NCI-H2171 (cell line): ENCODE results near the gene HOXB7.

ENCODE experiments used
- DNase-seq: peaks from one replicate; lab custom pipeline; 2025; lab: John Stamatoyannopoulos, UW

The HOXB7 gene

DNA sequence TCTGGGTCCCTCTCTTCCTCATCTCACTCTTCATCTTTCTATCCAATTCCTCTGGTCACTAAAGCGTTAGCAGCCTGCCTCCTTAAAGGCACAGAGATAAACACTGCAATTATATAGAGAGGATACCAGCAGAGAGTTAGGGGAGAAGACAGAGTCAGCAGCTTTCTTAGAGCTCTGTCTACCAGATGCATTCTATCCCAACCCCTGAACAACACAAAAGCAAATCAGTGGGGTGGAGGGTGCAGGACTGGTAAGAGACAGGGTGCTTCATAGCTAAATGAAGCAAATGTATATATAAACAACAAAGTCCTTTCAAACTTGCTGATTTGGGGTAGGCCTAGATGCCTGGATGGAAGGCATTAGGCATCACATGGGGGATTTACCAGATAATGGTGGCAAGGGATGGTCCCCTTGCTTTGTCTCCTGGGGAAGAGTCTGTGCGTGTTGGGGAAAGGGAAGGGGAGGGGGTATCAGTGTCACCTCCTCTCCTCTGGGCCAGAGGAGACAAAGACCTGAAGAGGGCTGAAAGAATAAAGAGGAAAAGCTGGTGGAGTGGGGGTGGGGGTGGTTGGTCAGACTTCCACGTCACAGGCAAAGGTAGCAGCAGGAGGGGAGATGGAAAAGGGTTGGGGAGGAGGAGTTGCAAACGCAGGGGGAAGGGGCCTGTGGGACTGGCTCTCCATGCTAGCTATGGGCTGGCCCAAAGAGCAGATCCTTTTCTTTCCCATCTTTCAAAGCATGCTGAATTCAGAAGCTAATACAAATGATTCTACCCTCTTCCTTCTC, 44.7 kb downstream of the HOXB7 start:
- no peak for DNase-seq

DNA sequence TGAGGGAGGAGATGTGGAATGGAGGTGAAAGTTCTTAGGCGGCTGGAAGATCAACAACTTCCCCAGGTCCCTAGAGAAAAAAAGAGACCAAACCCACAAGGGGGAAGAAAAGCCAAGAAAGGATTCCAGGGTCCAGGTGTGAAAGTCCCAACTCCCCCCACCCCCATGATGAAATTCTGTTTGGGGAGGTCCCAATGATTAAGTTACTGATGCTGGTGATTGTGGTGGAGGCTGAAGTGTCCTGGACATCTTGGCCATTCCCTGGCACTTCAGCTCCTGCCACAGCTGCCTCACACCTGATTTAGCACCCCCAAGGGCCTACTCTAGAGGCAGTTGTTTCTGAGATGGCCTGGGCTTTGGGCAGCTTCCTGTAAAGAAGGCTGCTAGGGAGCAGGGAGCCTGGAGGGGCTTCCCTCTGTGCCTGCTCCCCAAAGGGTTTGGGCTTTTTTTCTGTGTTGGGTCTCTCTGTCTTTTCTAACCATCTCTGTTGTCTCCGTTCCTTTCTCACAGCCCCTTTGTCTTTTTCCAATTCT, 45.7 kb downstream of the HOXB7 start:
- DNase-seq, result no peak

DNA sequence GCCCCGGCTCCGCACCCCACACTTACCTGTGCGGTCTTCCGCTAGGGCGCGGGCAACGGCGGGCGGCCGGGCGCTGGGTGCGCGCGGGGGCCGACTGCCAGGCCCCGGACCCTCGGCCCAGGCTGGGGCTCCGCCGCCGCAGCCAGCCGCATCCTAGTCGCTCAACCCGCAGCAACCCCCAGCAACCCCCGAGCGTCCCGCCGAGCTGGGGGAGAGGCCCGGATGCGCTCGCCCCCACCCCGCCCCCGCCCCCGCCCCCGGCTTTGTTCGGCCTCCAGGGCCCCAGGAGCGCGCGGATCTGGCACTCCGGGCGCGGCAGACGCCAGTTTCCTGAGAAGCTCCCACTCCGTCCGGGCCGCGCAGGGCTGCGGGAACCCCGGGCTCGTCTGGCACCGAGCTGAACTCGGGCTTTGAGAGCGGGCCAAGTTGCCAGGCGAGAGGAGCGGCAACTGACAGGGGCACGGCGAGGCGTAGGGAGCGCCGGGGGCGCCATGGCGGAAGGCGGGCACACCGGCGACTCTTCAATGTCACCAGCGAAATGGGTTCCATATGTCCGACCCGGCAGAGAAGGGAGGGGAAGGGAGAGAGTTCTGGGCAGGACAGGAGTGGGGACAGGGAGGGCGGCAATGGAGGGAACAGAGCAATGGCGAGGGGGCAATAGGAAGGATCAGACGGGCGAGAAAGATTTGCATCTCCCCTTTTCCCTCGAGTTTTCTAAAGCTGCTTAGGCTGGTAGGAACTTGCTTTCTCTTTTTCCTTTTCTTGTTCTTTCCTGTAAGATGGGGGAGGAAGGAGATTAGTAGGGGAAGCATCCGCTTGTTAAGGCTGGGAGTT, 46.4 kb downstream of the HOXB7 start:
- DNase-seq, result no peak

DNA sequence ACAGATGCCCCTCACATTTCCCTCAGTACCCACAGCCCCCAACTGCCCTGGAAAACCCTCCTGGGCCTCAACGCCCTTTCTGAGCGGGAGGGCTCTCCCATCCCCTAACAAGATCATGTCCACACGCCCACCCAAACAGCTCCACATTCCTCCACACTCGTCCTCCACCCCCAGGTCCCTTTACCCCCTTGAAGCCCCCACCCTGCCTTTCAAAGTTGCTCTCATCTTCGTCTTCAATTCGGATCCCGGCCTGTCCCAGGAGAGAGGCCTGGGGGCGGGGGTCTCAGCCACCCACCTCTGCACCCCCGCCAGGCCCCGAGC, 47.0 kb downstream of the HOXB7 start:
- DNase-seq, result no peak

DNA sequence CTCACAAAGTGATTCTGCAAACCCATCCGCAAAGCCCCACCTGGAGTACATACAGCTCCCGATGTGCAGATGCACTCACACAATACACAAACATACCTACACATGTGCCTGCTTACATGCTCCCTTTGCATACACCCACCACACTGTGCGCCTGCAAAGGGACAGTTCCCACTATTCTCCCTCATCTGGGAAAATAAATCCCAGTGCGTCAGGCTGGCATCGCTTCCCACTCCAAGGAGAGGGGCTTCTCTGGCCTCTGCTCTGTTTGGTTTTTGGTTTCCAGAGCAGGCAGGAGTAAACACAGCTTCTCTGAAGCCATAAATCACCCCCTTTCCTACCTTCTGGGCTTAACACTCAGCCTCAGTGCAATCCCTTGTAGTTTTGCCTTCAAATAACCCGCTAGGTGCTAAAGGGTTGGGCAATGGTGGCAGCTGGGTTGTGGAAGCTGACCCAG, 47.4 kb downstream of the HOXB7 start:
- DNase-seq, result no peak

DNA sequence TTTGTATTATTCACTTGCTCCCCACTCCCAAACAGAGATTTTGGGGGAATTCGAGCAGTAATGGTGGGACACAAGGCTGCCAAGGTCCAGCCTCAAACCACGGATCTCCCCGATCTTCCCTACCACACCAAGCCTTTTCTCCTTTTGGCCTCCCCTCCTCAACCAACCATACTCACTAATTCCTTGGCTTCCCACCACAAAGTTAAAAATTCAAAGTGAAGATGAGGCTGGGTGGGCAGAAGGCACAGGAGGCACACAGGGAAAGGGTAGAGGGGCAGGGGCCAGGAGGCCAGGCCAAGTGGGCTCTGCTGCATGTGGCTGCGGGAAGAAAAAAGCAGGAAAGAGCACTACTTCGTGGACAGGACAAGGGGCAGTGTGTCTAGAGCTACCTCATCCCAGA, 47.9 kb downstream of the HOXB7 start:
- DNase-seq, result no peak

DNA sequence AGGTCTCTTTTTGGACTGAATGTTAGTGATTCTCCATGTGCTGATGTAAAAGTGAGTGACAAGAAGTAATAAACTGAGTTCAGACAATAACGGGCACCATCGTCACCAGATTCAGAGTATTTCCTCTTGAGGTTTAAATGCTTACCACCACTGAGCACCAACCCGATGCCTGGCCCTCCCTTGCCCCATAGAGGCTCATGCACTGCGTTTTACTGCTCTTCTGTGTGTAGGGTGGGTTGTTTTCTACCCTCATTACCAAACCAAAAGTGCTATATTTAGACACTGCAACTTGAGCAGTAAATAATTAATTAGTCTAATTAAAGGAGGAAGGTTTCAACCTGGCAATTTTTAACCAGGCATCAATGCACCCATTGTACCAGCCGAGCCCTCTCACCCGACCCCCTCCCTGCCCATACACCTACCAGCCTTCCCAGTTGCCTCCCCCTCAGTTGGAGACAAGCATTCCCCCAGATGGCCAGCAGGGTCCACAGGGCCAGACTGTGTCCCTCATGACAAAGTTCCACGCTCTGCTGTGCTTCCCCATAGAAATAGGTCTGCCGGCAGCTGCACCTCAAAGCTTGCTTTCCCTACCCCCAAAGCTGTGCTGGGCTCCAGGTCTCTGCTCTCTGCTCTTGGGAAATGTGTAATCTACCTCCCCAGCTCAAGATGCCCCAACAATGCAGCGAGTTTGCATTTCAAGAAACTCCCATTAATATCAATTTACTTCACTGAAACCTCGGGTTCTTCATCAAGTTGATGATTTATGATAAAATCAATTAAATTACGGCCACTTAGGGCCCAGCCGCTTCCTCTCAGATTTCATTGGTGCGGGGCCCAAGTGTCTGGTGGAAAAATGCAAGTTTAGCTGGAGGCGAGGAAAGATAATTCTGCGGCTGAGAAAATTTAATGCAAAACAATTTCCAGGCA, 48.7 kb downstream of the HOXB7 start:
- no peak for DNase-seq

DNA sequence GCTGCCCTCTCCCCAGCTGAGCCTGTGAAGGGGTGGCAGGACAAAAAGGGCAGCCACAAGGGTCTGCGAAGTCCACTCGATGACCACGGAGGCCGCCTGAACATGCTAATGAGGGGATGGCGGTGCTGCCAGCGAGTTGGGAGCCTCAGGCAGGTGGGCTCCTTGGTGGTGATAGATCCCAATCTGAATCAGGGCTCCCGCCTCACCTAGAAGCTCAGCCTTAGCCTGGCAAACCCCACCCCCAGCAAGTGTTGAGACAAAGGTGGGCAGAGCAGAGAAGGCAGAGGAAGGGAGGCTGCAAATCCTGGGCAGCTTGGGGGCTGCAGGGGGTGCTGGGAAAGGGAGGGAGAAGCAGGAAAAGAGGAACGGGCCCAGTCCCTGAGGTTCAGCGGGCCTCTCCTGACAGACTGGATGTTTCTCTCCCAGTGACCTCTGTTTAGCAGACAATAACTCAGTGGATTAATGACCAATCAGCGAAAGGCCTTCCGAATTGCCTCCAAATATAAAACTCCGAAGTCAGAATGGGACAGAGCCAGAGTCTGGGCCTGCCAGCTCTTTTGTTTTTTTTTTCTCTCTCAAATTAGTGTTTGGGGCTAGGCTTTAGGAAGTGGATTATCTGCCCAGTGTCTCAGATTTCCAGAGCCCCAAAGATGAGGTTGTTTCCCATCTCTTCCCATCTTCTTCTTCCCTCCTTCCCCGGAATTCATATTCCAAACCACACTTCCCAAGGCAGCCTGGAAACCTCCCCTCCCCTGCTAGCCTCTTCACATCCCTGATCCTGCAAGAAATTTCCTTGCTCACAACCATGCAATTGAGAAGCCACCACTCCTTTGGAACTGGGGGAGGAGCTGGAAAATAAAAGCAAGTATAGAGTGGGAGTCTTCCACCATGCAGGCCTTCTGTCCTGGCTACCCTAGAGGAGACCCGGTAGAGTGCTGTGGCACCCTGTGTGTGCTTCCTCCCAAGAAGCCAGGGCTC, 50.7 kb downstream of the HOXB7 start:
- no peak for DNase-seq

DNA sequence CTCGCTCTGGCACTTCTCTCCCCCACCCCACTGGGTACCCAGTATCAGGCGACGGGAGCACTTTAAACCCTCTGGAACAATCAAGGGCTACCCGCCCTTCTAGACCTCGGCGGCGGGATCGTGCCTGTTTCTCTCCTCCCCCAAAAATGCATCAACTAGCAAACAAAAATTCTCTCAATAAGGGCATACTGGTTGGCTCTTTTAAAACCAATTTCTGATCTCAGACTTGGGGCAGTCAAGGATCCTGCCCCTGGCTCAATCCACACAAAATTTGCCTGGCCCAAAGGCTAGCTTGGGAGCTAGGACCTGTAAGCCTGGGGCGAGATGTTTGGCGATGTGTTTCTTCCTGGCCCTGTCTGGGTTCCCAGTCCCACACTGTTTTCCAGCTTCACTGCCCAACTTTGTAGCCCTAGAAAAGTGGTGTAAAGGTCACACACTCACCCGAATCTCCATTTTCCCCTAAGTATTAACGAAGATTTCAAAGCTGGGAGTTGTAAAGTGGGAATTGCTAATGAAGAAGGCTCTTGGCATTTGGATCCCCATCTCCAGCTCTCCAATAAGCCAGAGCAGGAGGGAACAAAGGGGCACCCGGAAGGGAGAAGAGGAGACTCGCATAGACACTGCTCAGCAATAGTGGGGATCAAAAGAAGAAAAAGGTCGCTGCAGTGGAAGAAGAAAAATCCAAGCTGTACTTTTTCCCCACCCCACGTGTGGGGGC, 51.5 kb downstream of the HOXB7 start:
- no peak for DNase-seq

DNA sequence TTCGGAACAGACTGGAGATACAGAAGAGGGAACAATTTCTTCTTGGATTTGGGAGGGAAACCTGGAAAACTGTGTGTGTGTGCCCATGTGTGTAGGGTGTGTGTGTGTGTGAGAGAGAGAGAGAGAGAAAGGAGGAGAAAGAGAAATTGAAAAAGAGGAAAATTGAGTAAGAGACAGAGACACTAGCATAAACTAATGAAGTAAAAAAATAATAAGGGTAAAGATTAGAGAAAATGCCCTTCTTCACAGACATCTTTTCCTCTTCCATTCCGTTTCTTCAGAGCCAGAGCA, 52.0 kb downstream of the HOXB7 start:
- no peak for DNase-seq

DNA sequence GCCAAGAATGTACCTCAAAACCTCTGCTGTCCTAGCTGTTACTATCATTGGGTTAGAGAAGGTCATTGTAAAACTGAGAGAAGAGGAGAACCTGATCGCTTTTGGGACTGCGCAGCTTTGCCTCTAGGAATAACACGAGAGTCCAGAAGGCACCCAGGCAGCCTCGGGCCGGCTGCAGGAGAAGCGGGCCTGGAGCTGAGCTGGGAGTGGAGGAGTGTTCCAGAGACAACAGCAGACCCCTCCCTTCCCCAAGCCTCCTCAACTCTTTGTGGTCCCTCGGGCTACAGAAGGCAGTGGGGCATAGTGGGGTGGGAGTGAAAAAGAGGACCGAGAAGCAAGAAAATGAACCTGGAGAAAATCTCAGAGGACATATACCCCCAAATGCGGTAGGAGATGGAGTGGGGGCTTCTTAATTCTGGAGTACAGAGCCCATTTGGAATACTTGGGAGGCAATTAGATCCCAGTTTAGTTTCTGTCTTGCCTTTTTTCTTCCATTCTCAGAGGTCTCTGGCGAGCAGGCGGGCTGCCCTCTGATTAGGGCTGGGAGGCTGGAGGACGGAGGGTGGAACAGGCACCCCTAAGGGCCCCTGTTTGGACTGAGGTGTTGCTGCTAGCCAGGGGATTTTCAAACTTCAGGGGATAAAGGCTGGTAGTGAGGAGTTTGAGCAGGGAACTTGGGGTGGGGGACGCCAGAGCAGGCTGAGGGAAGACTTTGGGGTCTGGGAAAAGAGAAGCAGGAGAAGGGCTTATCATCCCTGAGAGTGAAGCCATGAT, 52.6 kb downstream of the HOXB7 start:
- DNase-seq, result no peak
